ENCODE measurements around the gene PIP4P1. TPM values are rescaled to one million over a fixed set of nuclear protein-coding genes. Genes with fewer than 3 reads are reported as not detected.

PIP4P1 gene
- total and polyA plus RNA-seq, 2 experiments from 2014 or later = 20.9 to 26.4 TPM

GRCh38 chr14:20440882-20441281 lies 20.4 kb downstream of the PIP4P1 start (continued):
- no peak for TF ChIP-seq ZNF462 (CRISPR knock-in tag; IDR thresholded peaks at IDR 0.05)
- TF ChIP-seq EZH2 (IDR thresholded peaks at IDR 0.05; ENCODE audit: low read depth, unreplicated experiment) = no peak
- TF ChIP-seq CTCF (conservative IDR thresholded peaks at IDR 0.05; ENCODE audit: low read depth in 2 of 2) = no peak
- no peak for TF ChIP-seq ZNF331 (CRISPR knock-in tag; IDR thresholded peaks at IDR 0.05; ENCODE audit: low read depth)

- Histone ChIP-seq H2AFZ (no peak overlapping the region), H3K27me3 (ENCODE audit: insufficient read depth) (peaks cover 13% of the 10 kb centered on the region), H3K9me2 (ENCODE audit: insufficient read depth) (0 out of 2 replicates have a peak, but pooled peaks cover 9% of the 10 kb centered on the region), H3K27ac (ENCODE audit: low read depth) (no peak overlapping the region), H3K36me3 (ENCODE audit: insufficient read depth) (no peaks in the 10 kb centered on the region; the same call in 1 of the 2 replicates), H3F3A (replicated peaks; ENCODE audit: low read depth) (no peaks in the 10 kb centered on the region), H3K4me3 (no peak overlapping the region), H3K79me2 (replicated peaks; ENCODE audit: insufficient read depth) (no peaks in the 10 kb centered on the region), H4K20me1 (replicated peaks; ENCODE audit: insufficient read depth) (no peaks in the 10 kb centered on the region), H3K4me2 (no peak overlapping the region), H3K4me1 (ENCODE audit: insufficient read depth) (peaks cover 1% of the 10 kb centered on the region; the same call in 1 of the 2 replicates)
- TF ChIP-seq CTCF (conservative IDR thresholded peaks at IDR 0.05; ENCODE audit: low read depth in 2 of 2) (no peak), ZNF331 (CRISPR knock-in tag; IDR thresholded peaks at IDR 0.05; ENCODE audit: low read depth) (no peak), STAT1 (IDR thresholded peaks at IDR 0.05; ENCODE audit: unreplicated experiment) (no peak), EZH2phosphoT487 (IDR thresholded peaks at IDR 0.05; ENCODE audit: unreplicated experiment) (no peak)
- DNase-seq (ENCODE audit: low spot score) (no peak), ATAC-seq (no peak)
- peaks cover 14% of the 10 kb centered on the region for H3K27me3 Mint-ChIP-seq (ENCODE audit: insufficient read depth, low read depth, poor library complexity)
- H3K4me1 Mint-ChIP-seq = peaks cover 7% of the 10 kb centered on the region
- H3K36me3 Mint-ChIP-seq (ENCODE audit: low read depth) = peaks cover 7% of the 10 kb centered on the region
- no peak overlapping the region for H3K4me3 Mint-ChIP-seq
- peaks cover 4% of the 10 kb centered on the region; the same call in 2 of the 3 replicates for H3K9me3 Mint-ChIP-seq
- no peak overlapping the region for H3K27ac Mint-ChIP-seq
These were observed 20.8 kb downstream of the PIP4P1 start for GRCh38 chr14:20440465-20440864.

Measured in GM23338 (cell line).